GM18520 (cell line): ENCODE measurements around the gene GALNT17.

Experiments used
- ATAC-seq: cut with Tn5 transposase; IDR thresholded peaks from one replicate; pipeline ENCODE4 v1.9.1; 2021; ENCODE audit not compliant: unreplicated experiment

GALNT17 gene

GRCh38 chr7:71488308-71488707, 356.4 kb downstream of the GALNT17 start:
- no peak for ATAC-seq

- no peak for ATAC-seq
These were observed 359.4 kb downstream of the GALNT17 start for GRCh38 chr7:71491336-71491735.

GRCh38 chr7:71495828-71496227, 363.9 kb downstream of the GALNT17 start:
- no peak for ATAC-seq

- no peak for ATAC-seq
These were observed 365.5 kb downstream of the GALNT17 start for GRCh38 chr7:71497256-71497946.

- no peak for ATAC-seq
These were observed 366.4 kb downstream of the GALNT17 start for GRCh38 chr7:71498381-71498780.

GRCh38 chr7:71504697-71505441, 372.9 kb downstream of the GALNT17 start:
- ATAC-seq = no peak

- ATAC-seq = no peak
These were observed 374.9 kb downstream of the GALNT17 start for GRCh38 chr7:71506822-71507221.

- no peak for ATAC-seq
These were observed 376.0 kb downstream of the GALNT17 start for GRCh38 chr7:71507680-71508602.

GRCh38 chr7:71509381-71509780, 377.4 kb downstream of the GALNT17 start:
- no peak for ATAC-seq

- ATAC-seq = no peak
These were observed 379.4 kb downstream of the GALNT17 start for GRCh38 chr7:71511361-71511807.

GRCh38 chr7:71517940-71518699, 386.2 kb downstream of the GALNT17 start:
- ATAC-seq = no peak

GRCh38 chr7:71518880-71519279, 386.9 kb downstream of the GALNT17 start:
- no peak for ATAC-seq

GRCh38 chr7:71521506-71521905, 389.6 kb downstream of the GALNT17 start:
- ATAC-seq = no peak

- no peak for ATAC-seq
These were observed 394.2 kb downstream of the GALNT17 start for GRCh38 chr7:71526106-71526505.

- no peak for ATAC-seq
These were observed 395.3 kb downstream of the GALNT17 start for GRCh38 chr7:71527213-71527612.

- ATAC-seq = no peak
These were observed 403.7 kb downstream of the GALNT17 start for GRCh38 chr7:71535616-71536015.

- ATAC-seq = no peak
These were observed 406.3 kb downstream of the GALNT17 start for GRCh38 chr7:71538210-71538609.

- ATAC-seq = no peak
These were observed 407.7 kb downstream of the GALNT17 start for GRCh38 chr7:71539615-71540014.

- no peak for ATAC-seq
These were observed 409.9 kb downstream of the GALNT17 start for GRCh38 chr7:71541707-71542353.

GRCh38 chr7:71543396-71543795, 411.5 kb downstream of the GALNT17 start:
- ATAC-seq = no peak
